PFSK-1 (cell line): Measurements from ENCODE around the gene METTL26.

Source experiments
- POLR2AphosphoS5 ChIP-seq: IDR thresholded peaks from 2 replicates; pipeline ENCODE4 v1.6.1; 2012; ENCODE audit warnings: low read depth, mild to moderate bottlenecking, control low read depth, low read length, moderate library complexity
- SIN3A ChIP-seq: IDR thresholded peaks from 2 replicates; pipeline ENCODE4 v1.6.1; 2012; ENCODE audit warnings: mild to moderate bottlenecking, low read length, moderate library complexity, borderline replicate concordance; ENCODE audit not compliant: insufficient read depth
- TF ChIP-seq, protein P1 (sequence below), 2 experiments: IDR thresholded peaks; 2 replicates each; pipeline versions ENCODE4 v1.6.1 to v1.8.0; 2011 to 2012; ENCODE audit warnings: low read depth in 2 of 2, low read length in 2 of 2, control low read depth in 1 of 2, inconsistent platforms in 1 of 2, mild to moderate bottlenecking in 1 of 2, moderate library complexity in 1 of 2; ENCODE audit not compliant: insufficient read depth in 1 of 2

DNA sequence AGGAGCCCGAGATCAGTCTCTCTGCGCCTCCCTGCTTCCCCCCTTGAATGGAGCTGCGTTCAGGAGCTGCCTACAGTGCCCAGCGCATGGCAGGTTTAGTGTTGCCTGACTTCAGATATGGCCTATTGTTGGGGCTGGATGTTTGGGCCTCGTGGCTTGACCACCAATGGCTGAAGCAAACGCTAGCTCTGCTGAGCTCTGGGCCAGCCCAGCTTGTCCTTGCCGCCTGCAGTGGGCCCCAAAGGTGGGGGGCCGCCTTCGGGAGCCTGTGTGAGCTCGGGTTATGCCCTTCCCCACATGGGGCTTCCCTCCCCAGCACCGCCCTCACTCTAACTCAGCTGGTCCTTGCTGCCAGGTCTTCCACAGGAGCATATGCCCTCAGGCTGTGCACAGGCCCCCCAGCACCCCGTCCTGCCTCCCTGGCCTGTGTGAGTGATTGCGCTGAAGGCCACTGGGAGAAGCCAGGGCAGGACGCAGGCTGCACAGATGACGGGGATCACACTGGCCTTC lies 2.0 kb upstream of the METTL26 start:
- no peak for TF ChIP-seq SIN3A
- no peak for TF ChIP-seq POLR2AphosphoS5
- TF ChIP-seq, protein P1, sequence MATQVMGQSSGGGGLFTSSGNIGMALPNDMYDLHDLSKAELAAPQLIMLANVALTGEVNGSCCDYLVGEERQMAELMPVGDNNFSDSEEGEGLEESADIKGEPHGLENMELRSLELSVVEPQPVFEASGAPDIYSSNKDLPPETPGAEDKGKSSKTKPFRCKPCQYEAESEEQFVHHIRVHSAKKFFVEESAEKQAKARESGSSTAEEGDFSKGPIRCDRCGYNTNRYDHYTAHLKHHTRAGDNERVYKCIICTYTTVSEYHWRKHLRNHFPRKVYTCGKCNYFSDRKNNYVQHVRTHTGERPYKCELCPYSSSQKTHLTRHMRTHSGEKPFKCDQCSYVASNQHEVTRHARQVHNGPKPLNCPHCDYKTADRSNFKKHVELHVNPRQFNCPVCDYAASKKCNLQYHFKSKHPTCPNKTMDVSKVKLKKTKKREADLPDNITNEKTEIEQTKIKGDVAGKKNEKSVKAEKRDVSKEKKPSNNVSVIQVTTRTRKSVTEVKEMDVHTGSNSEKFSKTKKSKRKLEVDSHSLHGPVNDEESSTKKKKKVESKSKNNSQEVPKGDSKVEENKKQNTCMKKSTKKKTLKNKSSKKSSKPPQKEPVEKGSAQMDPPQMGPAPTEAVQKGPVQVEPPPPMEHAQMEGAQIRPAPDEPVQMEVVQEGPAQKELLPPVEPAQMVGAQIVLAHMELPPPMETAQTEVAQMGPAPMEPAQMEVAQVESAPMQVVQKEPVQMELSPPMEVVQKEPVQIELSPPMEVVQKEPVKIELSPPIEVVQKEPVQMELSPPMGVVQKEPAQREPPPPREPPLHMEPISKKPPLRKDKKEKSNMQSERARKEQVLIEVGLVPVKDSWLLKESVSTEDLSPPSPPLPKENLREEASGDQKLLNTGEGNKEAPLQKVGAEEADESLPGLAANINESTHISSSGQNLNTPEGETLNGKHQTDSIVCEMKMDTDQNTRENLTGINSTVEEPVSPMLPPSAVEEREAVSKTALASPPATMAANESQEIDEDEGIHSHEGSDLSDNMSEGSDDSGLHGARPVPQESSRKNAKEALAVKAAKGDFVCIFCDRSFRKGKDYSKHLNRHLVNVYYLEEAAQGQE (IDR thresholded peaks at IDR 0.05; ENCODE audit: insufficient read depth in 1 of 2, low read depth in 2 of 2, low read length in 2 of 2), result no peak
